ENCODE results near the gene TET2.

The TET2 gene

GRCh38 chr4:105329081-105329480 lies 182.4 kb downstream of the TET2 start:
- no peak overlapping the region for H3K4me3 ChIP-seq (ENCODE audit: control insufficient read depth, low read depth, low read length)
- DNase-seq (ENCODE audit: low read depth): no peak

More at GRCh38 chr4:105329081-105329480, 182.4 kb downstream of the TET2 start:
- no peak for TF ChIP-seq CTCF (IDR thresholded peaks at IDR 0.05; ENCODE audit: control insufficient read depth, insufficient read depth, low read depth, low read length, missing control alignments)

Data from AG09309 (cell line).